Small intestine (tissue), 7 donors: ENCODE results near the gene TMEM117. TPM values are rescaled to one million over a fixed set of nuclear protein-coding genes. Genes with fewer than 3 reads are reported as not detected.

Source experiments
- DNase-seq, 2 donors: peaks; one replicate each; pipeline versions ENCODE4 v3.0.0 to v3.0.0-alpha.2; 2013
- FAIRE-seq: peaks from 2 replicates; lab custom pipeline; 2012; peaks lifted over from hg19 to GRCh38; lab: Jason Lieb, UNC
- H3K27ac ChIP-seq, 3 donors: one replicate each; pipeline ENCODE4 v1.5.1; 2013; ENCODE audit warnings: low read length in 2 of 3, mild to moderate bottlenecking in 2 of 3, control low read depth in 1 of 3, inconsistent platforms in 1 of 3, low read depth in 1 of 3, moderate library complexity in 1 of 3
- H3K27me3 ChIP-seq, 3 donors: one replicate each; pipeline ENCODE4 v1.6.1; 2013; ENCODE audit warnings: low read length in 3 of 3, inconsistent platforms in 1 of 3; ENCODE audit not compliant: control insufficient read depth in 3 of 3, insufficient read depth in 3 of 3
- H3K36me3 ChIP-seq, 3 donors: one replicate each; pipeline ENCODE4 v1.6.1; 2013; ENCODE audit warnings: low read length in 3 of 3, inconsistent platforms in 1 of 3, low read depth in 1 of 3, mild to moderate bottlenecking in 1 of 3, moderate library complexity in 1 of 3; ENCODE audit not compliant: control insufficient read depth in 3 of 3, insufficient read depth in 2 of 3
- H3K4me1 ChIP-seq, 3 donors: one replicate each; pipeline ENCODE4 v1.6.1; 2013; ENCODE audit warnings: low read length in 2 of 3, inconsistent platforms in 1 of 3, low read depth in 1 of 3, mild to moderate bottlenecking in 1 of 3, moderate library complexity in 1 of 3; ENCODE audit not compliant: control insufficient read depth in 3 of 3, insufficient read depth in 2 of 3
- H3K4me3 ChIP-seq, 3 donors: one replicate each; pipeline ENCODE4 v1.5.1; 2013; ENCODE audit warnings: low read length in 3 of 3, control low read depth in 1 of 3, inconsistent platforms in 1 of 3, low read depth in 1 of 3, mild to moderate bottlenecking in 1 of 3, moderate library complexity in 1 of 3
- H3K9me3 ChIP-seq, 2 donors: one replicate each; pipeline ENCODE4 v1.6.1; 2013; ENCODE audit warnings: low read depth in 1 of 2, low read length in 1 of 2; ENCODE audit not compliant: control insufficient read depth in 2 of 2, insufficient read depth in 1 of 2
- WGBS, 3 donors: extraction: QIAGEN DNeasy Blood & Tissue Kit; methylation state at CpG; one replicate each; pipeline ENCODE4 v1.1.7; 2013; 5-methylcytosine and 5-hydroxymethylcytosine counted together
- polyA plus RNA-seq, 4 donors: library from polyadenylated mRNA; stranded (reverse) in 3 of 4; unstranded in 1 of 4; fragments of 200-250 nt in 3 of 4; fragments of 120-200 nt in 1 of 4; gene quantifications; one replicate each; pipeline versions ENCODE4 v1.2.1 to v1.2.3, GENCODE V29; 2013
- donor health status: healthy with polysubstance abuse.
- donor health status: control.
- donor health status: control.
- donor health status: Bipolar disorder and iron deficiency.
- donor health status: healthy.

TMEM117 gene
- polyA plus RNA-seq, 4 donors, result 6.3 to 14.3 (median 13.8) TPM

DNA sequence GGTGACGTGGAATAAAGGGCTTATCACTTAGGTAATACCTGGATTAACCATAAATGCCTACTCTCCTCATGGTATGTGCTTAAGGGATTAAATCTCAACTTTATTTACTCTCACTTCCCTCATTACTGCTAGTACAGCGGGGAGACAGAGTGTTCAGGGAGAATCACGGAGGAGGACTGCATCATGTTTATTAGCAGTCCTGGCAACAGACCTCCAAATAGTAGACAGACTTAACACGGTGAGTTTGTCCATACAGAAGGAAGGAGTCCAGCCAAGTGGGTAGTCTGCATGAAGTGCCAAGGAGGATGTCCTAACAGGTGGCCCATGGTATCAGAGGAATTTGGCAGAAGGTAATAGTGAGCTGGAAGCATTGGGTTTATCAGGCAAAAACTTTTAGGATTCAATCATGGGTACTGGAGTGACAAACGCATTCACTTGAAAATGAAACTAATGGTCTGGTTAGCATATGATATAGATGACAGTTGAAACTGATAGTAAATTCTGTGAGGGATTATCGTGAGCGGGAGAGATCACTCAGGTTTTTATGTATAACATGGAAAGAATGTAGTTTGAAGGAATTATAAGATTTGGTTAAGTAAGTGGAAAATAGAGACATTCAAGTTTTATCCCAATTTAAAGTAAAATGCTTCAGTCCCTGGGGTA lies 471.8 kb downstream of the TMEM117 start:
- H3K36me3 ChIP-seq, result peaks cover 0 to 8% (median 3%) of the 10 kb centered on the region in 3 donors
- no peaks in the 10 kb centered on the region for H3K27me3 ChIP-seq
- DNase-seq, result no peak
- FAIRE-seq, result no peak
- H3K4me3 ChIP-seq, result no peak overlapping the region
- no peak overlapping the region for H3K27ac ChIP-seq
- peaks cover 0 to 19% of the 10 kb centered on the region in 2 donors for H3K9me3 ChIP-seq
- 73 to 78% (median 78%) methylated on average over 7 of the region's 7 CpGs for WGBS, 3 donors
- no peaks in the 10 kb centered on the region for H3K4me1 ChIP-seq

DNA sequence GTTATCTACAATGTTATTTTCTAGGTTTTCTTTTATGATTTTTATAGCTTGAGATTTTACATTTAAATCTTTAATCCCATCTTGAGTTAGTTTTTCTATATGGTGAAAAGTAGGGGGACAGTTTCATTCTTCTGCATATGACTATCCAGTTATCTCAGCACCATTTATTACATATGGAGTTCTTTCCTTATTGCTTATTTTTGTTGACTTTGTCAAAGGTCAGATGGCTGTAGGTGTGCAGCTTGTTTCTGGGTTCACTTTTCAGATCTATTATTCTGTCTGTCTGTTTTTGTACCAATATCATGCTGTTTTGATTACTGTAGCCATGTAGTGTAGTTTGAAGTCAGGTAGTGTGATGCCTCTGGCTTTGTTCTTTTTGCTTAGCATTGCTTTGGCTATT lies 477.3 kb downstream of the TMEM117 start:
- DNase-seq (peak in 1 of 2 donors; percentile 36), FAIRE-seq (no peak)
- Histone ChIP-seq H3K4me3 (no peak overlapping the region), H3K27me3 (no peaks in the 10 kb centered on the region), H3K4me1 (no peaks in the 10 kb centered on the region), H3K36me3 (peaks cover 0 to 3% (median 0%) of the 10 kb centered on the region in 3 donors), H3K9me3 (no peaks in the 10 kb centered on the region), H3K27ac (no peak overlapping the region)

DNA sequence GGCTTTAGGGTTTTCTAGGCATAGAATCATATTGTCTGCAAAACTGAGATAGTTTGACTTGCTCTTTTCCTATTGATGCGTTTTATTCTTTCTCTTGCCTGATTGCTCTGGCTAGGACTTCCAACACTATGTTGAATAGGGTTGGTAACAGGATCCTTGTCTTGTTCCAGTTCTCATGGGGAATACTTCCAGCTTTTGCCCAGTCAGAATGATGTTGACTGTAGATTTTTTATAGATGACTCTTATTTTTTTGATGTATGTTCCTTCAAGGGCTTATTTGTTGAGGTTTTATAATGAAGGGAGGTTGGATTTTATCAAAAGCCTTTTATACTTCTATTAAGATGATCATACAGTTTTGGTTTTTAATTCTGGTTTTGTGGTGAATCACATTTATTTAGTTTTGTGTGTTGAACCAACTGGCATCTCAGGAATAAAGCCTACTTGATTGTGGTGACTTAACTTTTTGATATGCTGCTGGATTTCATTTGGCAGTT lies 478.2 kb downstream of the TMEM117 start:
- Histone ChIP-seq H3K4me1 (no peaks in the 10 kb centered on the region), H3K4me3 (no peak overlapping the region), H3K9me3 (no peaks in the 10 kb centered on the region), H3K27ac (no peak overlapping the region), H3K27me3 (no peaks in the 10 kb centered on the region), H3K36me3 (peaks cover 0 to 8% (median 0%) of the 10 kb centered on the region in 3 donors)
- WGBS, 3 donors, result 94 to 97% (median 96%) methylated on average over 1 of the region's 1 CpG
- FAIRE-seq, result no peak
- no peak for DNase-seq

DNA sequence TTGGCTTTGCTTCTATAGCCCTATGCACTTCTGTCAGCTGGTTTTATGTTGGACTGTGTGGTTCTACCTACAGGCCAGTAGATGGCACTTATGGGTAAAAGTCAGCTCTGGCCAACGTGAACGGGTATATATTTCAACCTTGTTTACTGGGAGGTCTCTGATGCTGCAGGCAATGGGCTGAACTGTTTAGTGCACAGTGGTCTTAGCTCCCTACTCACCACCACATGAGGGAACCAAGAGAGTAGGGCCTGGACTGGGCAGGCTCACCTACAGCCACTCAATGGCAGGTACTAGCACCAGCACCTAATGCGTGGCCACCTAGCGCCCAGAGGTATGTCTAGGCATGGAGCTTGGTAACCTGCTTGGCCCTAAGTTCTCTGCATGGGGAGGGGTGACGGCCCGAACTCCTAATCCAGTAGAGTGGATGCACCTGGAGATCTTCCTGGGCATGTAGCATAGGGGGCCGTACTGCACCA lies 481.8 kb downstream of the TMEM117 start:
- no peak overlapping the region for H3K4me3 ChIP-seq
- no peaks in the 10 kb centered on the region for H3K27me3 ChIP-seq
- peaks cover 0 to 8% (median 0%) of the 10 kb centered on the region in 3 donors for H3K36me3 ChIP-seq
- no peak overlapping the region for H3K27ac ChIP-seq
- DNase-seq (peak; percentile 18 to 31), FAIRE-seq (no peak)
- 74 to 86% (median 85%) methylated on average over 7 of the region's 7 CpGs for WGBS, 3 donors
- no peaks in the 10 kb centered on the region for H3K4me1 ChIP-seq
- no peaks in the 10 kb centered on the region for H3K9me3 ChIP-seq

DNA sequence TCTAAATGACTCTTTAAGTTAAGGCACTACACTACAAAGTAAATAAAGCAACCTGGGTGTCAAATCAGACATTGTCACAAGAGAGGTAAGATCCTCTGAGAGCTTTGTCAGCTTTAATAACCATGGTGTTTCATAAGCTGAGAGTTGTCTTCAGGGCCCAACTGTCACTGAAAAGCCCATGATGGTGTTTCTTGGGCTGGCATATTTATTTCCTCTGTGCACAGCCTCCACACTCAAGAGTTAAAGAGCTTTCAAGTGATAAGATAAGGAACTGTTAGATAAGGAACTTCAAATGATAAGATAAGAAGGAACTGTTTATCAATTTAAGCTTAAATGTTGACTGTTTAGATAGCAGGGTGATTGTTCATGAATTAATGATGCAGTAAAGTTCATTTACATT lies 495.4 kb downstream of the TMEM117 start:
- FAIRE-seq, result no peak

DNA sequence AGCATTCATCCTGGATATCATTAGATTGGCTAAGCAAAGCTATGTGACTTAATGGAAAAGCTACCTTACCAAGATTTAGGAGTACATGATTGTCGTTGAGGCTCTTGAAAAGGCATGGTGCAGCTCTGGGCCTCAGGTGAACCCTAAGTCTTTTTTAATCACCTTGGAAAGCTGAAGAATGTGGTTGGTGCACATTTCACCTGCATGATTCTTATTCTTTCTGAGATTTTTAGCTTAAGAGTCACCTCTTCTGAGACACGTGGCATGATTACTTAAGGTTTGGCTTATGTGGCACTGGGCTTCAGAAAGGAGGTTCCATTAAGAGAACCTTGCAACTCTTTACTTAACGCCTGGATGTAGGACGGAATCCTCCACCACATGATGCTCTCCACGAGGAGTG lies 498.5 kb downstream of the TMEM117 start:
- Histone ChIP-seq H3K4me3 (no peak overlapping the region), H3K9me3 (peaks cover 0 to 7% of the 10 kb centered on the region in 2 donors), H3K4me1 (no peaks in the 10 kb centered on the region), H3K27ac (no peak overlapping the region), H3K27me3 (no peaks in the 10 kb centered on the region), H3K36me3 (no peaks in the 10 kb centered on the region)
- no peak for FAIRE-seq
- 80 to 83% (median 81%) methylated on average over 5 of the region's 5 CpGs for WGBS, 3 donors
- DNase-seq, result no peak

More for the DNA sequence above, 495.4 kb downstream of the TMEM117 start:
- no peaks in the 10 kb centered on the region for H3K27me3 ChIP-seq
- H3K36me3 ChIP-seq, result no peaks in the 10 kb centered on the region
- DNase-seq, result peak in 1 of 2 donors; percentile 6
- H3K9me3 ChIP-seq, result peaks cover 0 to 7% of the 10 kb centered on the region in 2 donors
- H3K27ac ChIP-seq, result no peak overlapping the region
- no peak overlapping the region for H3K4me3 ChIP-seq
- no peaks in the 10 kb centered on the region for H3K4me1 ChIP-seq

DNA sequence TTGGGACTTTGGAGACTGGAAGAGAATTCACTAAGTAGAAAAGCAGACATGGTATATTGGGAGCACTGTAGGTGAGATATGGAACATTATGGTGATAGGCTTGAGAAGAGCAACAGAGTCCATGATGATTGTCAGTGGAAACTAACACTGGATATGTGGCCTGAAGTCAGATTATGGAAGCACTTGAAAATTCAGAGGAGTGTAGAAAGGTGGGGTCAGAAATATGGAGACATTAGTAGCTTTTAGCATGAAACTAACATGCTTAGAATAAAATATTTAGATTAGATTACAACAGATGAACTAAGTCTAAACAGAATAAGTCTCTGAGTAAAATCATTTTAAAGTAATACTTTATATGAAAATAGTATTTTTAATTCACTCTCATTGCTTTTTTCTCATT lies 499.1 kb downstream of the TMEM117 start:
- FAIRE-seq, result no peak

DNA sequence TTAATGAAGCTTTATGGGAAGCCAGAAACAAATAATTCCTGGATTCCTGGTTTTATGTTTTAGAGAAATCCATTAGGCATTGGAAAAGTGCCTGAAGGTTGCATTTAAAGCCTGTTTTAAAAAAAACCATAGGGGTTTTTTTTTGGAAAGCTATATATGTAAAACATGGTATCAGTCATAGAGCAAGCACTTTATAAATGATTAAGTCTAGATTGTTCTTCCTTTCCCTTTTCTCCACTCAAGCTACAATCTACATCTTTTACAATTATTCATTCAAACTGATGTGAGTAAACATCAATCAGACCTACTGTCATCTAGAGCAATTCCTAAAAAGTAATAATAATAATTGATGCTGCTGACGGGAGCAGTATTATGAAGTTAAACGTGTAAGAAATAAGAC lies 500.7 kb downstream of the TMEM117 start:
- FAIRE-seq (no peak), DNase-seq (no peak)
- Histone ChIP-seq H3K9me3 (peaks cover 0 to 7% of the 10 kb centered on the region in 2 donors), H3K27ac (no peak overlapping the region), H3K27me3 (no peaks in the 10 kb centered on the region), H3K4me1 (no peaks in the 10 kb centered on the region), H3K4me3 (no peak overlapping the region), H3K36me3 (no peaks in the 10 kb centered on the region)
- 93 to 96% (median 93%) methylated on average over 2 of the region's 2 CpGs for WGBS, 3 donors

More for the DNA sequence above, 499.1 kb downstream of the TMEM117 start:
- Histone ChIP-seq H3K36me3 (no peaks in the 10 kb centered on the region), H3K4me1 (no peaks in the 10 kb centered on the region), H3K9me3 (peaks cover 0 to 7% of the 10 kb centered on the region in 2 donors), H3K27ac (no peak overlapping the region), H3K27me3 (no peaks in the 10 kb centered on the region), H3K4me3 (no peak overlapping the region)
- no peak for DNase-seq

DNA sequence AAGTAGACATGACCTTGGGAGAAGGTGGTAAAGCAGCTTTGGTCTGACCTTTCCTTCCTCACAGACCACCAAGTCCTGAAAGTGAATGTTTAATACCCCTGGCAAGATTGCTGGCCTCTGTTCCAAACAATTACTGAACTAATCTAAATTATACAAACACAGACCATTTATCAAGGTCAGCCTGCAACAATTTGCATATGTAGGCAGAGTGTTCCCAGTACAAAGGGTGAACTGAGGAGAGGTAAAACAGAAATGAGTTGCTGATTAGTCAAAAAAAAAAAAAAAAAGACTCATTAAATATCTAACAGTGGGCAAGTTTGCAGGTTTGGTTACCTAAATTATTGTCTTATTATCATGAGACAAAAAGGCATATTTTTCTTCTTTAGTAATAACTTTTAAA lies 506.5 kb downstream of the TMEM117 start:
- DNase-seq, result peak in 1 of 2 donors; percentile 30
- Histone ChIP-seq H3K36me3 (no peaks in the 10 kb centered on the region), H3K9me3 (no peaks in the 10 kb centered on the region), H3K27ac (no peak overlapping the region), H3K4me1 (peaks cover 0 to 6% (median 0%) of the 10 kb centered on the region in 3 donors), H3K4me3 (no peak overlapping the region), H3K27me3 (no peaks in the 10 kb centered on the region)
- FAIRE-seq, result no peak
